Hematopoietic multipotent progenitor cell treated with erythropoietin and hydrocortisone succinate and interleukin-3 and kit ligand, for 6 days (in vitro differentiated cells): ENCODE results near the gene PCBP3.
"Not testable (repeated sequence)": the region's sequence is repeated elsewhere in the genome, so short reads cannot be mapped to it uniquely, and the experiment has no call there.

ENCODE experiments used
- DNase-seq: peaks from one replicate; pipeline ENCODE4 v3.0.0-alpha.2; 2015

PCBP3 gene

DNA sequence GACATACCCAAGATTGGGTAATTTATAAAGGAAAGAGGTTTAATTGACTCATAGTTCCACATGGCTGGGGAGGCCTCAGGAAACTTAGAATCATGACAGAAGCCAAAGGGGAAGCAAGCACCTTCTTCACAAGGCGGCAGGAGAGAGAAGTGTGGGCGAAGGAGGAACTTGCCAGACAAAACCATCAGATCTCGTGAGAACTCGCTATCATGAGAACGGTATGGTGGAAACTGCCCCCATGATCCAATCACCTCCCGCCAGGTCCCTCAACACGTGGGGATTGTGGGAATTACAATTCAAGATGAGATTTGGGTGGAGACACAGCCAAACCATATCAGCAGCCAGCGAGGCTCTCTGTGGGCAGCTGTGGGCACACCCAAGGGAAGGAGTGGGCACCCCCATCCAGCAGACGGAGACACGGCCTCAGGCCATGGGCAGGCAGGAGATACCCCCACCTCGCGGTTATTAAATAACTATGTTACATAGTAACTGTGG, 189.3 kb downstream of the PCBP3 start:
- not testable (repeated sequence) for DNase-seq

DNA sequence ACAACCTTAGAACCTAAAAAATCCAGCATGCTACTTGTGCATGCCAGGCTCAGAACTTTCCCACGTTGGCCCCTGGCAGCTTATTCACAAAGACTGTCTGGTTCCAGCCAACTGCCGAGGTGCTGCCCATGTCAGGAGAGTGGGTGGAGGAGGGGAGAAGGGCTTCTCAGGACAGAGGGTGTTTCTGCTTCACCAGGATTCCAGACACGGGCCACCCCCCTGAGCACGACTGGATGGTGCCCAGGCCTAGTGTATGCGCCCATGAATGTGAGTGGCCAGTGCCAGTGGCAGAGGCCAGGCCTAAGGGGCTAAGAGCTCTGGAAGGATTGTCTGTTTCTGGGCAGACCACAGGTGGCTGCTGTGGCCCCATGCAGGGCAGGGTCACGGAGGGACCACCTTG, 189.9 kb downstream of the PCBP3 start:
- DNase-seq = no peak

DNA sequence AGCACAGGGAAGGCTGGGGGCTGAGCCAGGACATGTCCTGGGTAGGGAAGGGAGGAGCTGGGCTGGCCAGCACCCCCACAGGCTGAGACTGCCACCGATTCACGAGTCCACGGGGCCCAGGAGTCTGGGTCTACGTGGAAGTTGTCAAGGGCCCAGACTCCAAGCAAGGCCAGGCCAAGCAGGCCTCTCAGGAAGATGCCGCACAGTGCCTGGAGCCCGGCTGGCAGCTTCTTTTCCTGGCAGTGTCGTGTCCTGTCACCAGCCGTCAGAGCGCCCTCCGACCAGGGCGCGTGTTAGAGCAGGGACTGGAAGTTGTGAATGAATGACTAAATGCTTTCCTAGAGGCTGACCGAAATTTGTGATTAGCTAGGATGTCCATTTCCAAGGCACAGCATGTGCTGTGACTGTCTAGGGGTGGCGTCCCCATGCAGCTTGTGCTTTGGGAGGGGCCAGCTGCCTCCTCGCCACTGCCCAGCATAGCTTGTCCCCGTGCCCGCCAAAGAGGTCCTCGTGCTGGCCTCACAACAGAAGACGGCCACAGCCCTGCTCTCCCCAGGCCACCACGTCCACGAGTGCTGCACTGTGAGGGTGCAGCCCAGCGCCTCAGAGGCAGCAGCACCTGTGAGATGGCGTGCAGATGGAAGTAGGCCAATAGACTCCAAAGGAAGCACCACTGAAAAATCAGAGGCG, 190.6 kb downstream of the PCBP3 start:
- DNase-seq = no peak

DNA sequence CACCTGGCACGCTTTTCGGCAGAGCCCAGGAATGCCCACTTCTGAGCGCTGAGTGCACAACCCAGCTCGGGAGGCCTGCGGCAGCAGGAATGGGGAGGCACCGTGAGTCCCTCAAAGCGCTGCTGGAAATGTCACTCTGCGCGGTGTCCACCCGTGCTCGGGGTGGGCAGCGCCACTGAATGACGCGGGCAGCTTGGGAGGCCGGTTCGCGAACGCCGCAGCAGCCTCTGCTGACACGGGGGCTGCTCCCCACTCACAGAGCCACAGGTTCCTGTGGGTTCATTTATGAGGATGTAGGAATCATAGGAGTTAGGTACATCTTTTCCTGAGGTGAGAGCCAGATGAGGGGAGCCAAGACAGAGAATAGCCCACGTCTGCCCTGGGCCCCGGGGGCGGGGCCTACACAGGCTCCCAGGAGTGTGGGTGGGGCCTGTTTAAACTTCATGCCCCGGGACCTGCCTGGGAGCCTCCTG, 191.3 kb downstream of the PCBP3 start:
- no peak for DNase-seq

DNA sequence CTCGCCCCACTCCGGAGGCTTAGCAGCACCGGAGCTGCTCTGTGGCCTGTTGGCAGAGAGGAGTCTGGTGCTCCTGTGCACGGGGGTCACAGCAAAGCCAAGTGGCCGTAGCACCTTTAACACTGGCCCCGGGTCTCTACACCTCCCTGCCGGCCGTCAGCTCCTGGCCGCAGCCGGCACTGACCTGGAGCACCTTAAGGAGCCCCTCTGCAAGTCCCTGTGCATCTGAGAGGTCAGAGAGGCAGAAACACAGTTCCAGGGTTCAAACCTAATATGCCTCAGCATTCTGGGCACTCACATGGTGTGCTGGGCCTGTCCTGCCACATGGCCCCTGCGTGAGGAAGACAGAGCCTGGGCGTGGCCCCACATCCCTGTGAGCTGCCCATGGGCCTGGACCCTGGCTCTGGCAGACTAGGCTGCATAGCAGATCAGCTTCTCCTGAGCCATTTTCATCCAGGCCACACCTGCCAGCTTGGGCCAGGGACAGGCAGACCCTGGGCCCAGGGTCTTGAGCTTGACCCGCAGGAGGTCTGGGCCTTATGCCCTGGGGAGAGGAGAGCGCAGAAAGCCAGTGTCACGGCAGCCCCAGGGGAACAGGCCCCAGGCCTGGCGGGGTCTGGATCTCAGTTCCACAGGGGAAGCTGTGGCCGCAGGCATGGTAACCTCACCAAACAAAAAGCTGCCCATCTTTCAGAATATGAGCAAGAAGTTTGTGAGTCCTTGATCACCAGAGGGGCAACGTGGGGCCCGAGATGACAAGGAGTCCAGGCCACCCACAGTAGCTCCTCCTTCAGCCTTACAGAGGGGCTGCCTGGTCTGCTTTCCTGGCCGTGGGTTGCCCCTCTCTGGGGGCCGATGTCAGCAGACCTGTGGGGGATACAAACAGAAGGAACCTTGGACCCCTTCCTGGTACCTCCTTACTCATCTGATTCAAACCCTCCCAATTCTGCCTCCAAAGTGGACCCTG, 192.1 kb downstream of the PCBP3 start:
- DNase-seq = no peak

DNA sequence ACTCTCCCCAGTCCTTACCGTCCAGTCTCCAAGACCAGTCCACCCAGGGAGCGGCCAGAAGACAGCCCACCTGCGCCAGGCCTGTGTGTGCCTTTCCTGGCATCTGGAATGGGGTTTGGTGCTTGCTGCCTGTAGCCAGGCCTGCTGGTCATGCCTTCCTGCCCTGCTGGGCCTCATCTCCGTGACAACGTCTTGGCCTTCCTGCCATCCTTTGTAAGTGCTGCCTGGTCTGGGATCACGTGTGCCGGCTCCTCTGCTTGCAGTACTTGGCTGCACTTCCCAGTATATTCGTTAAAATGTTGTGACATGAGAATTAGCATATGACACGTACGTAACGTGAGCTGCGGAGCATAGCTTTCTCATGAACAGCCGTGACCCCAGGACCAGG, 192.7 kb downstream of the PCBP3 start:
- DNase-seq = no peak

DNA sequence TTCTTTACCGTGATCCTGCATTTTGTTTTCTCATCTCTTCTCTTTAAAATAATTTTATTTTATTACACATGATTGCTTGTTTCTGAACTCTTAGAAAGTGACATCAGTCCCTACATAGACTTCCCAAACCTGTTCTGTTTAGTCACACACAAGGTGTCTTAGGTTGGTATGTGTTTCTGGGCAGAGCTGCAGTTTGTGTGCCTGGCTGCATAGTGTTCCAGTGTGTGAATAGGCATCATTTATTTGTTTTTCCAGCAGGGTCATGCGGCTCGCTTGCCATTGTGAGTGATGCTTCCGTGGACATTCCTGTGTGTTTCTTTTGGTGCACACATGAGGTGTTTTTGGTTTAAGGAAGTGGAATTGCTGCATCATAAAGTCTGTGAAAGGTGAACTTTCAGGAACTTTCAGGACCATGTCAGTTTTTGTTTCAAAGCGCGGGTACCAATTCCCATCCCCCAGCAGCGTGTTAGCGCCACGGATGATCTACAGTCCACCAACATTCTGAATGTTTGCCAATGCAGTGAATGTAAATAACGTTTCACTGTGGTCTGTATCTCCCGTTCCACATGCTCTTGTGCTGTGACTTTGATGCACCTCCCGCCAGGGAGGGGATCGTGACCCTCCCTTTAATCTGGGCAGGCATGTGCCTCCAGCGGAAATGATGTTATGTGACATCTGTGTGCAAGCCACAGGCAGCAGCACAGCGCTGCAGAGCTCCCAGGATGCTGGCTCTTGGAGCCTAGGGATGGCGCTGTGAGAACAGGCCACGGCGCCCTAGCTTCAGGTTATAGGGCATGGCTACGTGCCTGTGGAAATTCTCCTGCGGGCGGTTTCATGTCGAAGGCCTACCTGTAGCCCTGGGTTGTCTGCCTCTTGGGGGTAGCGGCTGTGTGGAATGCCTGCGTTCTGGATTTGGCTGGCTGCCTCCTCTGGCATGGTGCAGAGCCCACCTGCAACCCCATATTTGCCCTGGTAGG, 193.5 kb downstream of the PCBP3 start:
- DNase-seq = no peak

DNA sequence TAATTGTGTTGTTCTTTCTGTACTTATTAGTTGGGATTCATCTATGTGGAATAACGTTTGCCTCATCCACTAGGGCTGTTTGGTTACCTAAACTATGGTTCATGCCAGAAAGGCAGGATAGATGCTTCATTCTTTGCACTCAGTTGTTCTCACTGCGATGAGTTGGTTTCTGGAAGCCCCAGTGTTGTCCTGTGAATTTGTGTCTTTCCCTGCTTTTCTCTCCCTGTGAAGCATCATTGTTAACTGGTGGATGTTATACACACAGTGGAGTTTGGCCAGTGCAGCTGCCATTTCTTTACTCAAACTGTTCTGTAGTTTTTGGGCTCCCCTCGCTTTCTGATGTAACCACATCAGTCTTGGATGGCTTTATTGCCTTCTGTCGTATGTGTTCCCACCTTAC, 194.4 kb downstream of the PCBP3 start:
- no peak for DNase-seq

DNA sequence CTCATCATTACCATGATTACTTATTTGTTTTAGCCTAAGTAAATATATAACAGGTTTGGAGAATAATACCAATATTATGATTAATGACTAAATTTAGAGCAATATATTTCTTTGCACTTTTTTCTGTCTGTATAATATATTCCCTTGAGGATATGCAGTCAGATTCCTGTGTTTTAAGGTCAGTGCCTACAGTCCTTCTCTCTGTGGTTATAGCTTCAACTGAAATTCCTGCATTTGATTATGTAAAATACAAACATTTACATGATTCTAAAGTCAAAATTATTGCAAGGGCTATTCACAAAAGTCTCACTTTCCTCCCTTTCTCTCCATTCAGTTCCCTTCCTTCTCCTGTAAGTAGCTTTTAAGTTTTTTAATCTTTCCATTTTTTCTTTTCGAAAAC, 195.1 kb downstream of the PCBP3 start:
- no peak for DNase-seq

DNA sequence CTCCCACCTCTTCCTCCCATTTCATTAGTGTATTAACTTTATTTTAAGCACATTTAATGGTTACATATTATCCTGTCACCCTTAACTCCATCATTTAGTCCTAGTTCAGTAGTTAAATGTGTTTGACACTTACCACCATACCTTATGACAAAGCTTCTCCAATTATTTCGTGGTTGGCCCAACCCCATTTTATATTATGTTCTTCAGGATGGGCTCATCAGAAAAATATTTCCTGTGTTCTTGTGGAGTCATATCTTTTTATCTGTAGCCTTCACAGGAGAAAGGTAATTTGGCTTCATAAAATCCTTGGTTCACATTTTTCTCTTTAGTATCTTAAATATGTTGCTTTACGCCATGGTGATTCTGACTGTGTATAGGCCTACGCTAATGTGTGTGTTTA, 195.7 kb downstream of the PCBP3 start:
- DNase-seq = no peak

DNA sequence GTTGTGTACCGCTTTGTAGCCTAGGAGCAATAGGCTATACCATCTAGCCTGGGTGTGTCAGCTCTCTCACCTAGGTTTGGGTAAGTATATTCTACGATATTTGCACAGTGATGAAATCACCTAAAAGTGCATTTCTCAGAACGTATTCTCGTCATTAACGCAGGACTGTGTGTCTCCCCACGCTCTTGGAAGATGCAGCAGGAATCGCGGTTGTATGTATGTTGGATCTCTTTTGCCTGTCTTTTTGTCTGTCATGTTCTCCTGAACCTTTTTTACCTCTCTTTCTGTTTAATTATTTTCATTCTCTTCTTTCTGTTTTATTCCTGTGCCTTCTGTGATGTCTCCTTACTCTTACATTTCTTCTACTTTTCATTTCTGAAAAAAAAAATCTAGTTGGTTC, 197.5 kb downstream of the PCBP3 start:
- DNase-seq = no peak

DNA sequence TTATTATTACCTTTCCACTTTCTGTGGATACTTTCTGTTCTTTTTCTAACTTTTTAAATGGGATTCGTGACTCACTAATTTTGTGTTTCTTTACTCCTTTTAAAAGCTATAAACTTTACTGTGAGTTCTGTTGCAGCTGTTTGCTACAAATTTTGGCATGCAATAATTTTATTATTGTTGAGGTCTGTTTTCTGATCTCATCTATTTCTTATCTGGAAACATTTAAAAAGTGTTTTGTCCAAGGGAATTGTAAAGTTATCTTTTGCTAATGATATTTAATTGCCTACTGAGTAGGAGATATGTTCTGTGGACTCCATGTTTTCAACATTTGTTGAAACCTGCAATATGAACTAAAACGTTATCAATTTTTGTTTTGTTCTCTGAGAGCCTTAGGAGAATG, 199.9 kb downstream of the PCBP3 start:
- no peak for DNase-seq

DNA sequence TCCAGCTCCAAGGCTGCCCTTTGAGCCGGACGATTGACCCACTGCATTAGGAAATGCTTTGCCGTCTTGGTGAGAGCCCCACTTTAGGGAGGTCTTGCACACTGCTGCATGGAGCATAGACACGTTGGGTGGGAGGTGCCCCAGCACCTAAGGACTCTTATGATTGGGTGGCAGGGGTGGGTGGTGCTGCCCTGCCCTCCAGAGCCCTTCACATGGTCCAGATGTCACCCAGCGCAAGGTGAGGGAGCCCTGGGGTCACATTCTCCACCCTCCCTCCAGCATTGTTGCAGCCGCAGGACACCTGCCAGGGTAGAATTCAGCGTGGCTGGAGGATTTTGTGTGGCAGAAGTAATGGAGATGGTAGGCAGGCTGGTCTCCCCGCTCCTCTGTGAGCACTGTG, 200.7 kb downstream of the PCBP3 start:
- DNase-seq = no peak

DNA sequence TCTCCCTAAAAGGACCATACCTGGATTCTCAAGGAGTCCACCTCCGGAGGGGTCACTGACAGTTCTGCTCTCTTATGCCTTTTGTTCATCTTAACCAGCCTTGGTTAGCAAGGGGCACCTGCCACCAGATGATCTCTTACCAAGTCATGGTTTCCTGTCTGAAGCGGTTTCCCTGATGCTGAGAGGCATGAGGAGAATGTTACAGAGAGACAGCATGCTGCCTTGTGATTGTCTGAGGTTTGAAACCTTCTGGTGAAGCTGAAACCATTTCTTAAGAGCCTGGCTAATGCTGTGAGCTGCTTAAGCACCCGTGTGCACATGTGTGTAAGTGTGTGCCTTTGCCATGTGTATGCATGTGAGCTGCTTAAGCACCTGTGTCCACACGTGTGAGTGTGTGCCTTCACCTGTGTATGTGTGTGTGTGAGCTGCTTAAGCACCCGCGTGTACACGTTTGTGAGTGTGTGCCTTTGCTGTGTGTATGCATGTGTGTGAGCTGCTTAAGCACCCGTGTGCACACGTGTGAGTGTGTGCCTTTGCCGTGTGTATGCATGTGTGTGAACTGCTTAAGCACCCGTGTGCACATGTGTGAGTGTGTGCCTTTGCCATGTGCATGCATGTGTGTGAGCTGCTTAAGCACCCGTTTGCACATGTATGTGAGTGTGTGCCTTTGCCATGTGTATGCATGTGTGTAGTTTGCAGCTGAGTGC, 201.7 kb downstream of the PCBP3 start:
- DNase-seq = no peak

DNA sequence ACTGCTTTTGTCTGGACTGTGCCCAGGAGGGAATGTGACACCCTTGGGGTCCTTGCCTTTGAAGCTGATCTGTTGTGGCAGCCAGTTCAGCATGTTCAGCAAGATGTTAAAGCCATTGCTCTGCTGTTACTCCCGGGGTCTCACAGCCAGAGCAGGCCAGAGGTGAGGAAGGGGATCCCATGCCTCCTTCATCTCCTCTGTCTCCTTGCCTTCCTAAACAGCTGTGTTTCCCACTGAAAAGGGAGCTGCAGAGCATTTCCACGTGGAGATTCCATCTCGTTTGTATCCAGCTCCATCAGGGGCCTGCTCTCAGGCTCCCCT, 202.2 kb downstream of the PCBP3 start:
- no peak for DNase-seq

DNA sequence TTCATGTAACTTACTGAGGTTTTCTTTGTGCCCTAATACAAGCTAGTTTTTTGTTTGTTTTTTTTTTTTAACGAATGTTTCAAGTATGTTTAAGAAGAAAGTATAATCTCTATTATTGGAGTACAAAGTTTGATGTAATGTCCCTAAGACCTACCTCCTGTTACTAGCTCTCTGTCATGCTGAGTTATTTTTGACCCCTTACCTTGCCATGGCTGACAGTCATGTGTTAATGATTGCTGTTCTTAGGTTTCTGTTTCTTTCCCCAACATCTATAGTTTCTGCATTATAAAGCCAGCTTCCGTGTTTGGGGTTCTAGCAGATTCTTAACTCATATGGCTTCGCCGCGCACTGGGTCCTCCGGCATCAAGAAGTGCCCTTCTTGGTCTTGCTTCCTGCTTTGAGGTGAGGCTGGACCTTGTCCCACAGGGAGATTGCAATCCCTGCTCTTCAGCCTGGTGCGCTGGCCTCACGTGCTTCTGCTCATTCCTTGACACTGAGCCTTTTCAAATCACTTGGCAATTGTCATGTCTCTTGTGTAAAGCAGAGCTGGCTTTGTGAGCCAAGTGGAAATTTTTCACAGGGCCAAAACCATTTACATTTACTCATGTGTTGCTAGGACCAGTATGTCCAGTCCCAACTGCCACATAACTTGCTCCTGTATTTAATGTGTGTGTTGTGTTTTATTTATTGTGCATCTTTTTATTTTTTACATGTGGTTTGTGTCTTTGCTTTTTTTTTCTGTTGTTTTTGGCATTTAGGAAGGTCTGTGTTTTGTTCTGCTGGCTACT, 203.0 kb downstream of the PCBP3 start:
- DNase-seq = no peak

DNA sequence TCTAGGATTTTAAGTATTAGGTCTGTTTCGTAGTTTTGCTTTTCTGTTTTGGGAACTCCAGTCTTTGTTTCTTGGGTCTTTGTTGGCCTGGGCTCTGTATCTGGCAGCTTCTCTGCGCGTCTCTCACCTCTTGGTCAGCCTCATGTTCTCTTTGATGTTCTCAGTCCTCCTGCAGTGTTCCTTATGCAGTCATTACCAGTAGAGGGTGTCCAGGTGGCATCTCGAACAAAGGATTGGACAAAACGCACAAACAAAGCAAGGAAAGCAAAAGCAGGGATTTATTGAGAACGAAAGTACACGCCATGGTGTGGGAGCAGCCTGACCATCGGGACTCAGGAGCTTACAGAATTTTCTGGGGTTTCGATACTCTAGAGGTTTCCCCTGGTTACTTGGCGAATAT, 204.3 kb downstream of the PCBP3 start:
- no peak for DNase-seq

DNA sequence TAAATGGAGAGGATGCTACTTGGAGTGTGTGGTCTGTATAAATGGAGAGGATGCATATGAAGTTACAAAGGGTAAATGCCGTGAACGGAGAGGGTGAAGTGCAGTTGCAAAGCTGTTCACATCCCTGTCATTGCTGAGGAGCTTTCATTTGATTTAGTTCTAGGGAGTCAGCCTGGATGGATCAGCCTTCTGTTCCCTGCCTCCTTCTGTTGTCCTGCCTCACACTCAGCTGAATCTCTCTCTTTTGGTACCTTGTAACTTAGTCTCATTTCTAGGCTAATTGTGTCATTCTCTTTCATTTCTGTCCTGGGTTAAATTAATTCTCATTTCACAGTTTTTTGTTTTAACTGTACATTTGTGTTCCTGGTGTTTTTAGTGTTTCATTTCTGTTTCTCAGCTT, 204.8 kb downstream of the PCBP3 start:
- DNase-seq = no peak

DNA sequence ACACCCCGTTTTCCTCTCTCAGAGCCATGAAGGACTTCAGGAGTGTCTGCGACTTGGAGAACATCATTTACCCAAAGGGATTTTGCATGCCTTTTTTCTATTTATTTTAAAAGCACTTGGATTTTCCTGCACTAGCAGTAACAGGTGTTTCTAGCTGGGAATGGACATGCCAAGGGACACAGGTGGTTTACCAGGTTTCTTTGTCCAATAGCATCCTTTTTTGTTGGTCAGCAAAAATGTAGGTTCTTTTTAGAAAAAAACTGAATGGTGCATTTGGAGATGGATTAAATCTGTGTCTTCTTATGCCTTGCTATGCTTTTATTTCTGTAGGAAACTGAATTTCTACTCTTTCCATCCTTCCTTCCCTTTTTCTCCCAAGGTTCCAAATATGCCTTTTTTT, 205.3 kb downstream of the PCBP3 start:
- no peak for DNase-seq

DNA sequence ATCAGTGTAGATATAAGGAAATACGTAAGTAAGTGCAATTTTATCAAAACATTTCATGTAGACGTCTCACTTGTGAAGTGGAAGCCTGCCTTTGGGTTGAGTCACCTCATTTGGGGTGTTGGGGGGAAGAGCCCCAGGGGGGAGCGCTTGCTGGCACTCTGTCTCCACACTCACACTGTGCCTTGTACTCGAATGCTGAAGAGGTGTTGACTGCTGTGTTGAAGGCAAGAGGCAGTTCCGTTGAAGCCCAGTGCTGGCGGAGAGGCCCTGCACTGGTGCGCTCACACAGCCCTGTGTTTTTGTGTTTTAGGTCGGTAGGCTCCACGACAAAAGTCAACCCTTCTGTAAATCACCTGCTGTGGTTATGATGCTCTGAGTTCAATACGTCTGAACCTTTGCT, 206.1 kb downstream of the PCBP3 start:
- DNase-seq = no peak

DNA sequence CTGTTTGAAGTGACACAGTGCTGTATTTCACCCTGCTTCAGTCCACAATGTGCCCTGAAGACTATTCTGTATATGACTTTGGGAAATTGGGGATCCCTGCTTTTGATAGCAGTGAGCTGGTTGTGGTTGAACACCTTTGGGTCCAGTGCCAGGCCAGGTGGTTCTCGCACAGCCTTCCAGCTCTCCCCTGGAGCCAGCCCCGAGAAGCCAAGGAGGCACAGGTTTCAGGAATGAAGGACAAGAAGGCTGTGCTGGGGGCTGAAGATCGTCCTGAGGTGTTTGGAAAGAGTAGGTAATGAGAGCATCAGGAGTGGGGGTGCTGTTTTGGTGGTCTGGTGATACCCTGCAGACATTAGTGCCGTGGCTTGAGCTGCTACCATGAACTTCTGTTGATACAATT, 206.7 kb downstream of the PCBP3 start:
- no peak for DNase-seq

DNA sequence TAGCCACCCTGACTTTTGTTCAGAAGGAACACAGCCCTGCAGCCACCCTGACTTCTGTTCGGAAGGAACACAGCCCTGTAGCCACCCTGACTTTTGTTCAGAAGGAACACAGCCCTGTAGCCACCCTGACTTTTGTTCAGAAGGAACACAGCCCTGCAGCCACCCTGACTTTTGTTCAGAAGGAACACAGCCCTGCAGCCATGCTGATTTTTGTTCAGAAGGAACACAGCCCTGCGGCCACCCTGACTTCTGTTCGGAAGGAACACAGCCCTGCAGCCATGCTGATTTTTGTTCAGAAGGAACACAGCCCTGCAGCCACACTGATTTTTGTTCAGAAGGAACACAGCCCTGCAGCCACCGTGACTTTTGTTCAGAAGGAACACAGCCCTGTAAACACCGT, 208.9 kb downstream of the PCBP3 start:
- DNase-seq = not testable (repeated sequence)
